Uterus (tissue), 2 donors: ENCODE measurements around the gene GTF3C5.
"Not testable (repeated sequence)": the region's sequence is repeated elsewhere in the genome, so short reads cannot be mapped to it uniquely, and the experiment has no call there.

Experiments used
- POLR2A ChIP-seq, 2 donors: fragments of 450-650 bp; IDR thresholded peaks; one replicate each; pipeline ENCODE4 v1.6.1; 2016; ENCODE audit warnings: antibody characterized with exemption in 2 of 2, mild to moderate bottlenecking in 1 of 2, moderate library complexity in 1 of 2
- TF ChIP-seq, protein P1 (sequence below), 4 experiments: fragments of 200-600 bp in 2 of 4; fragments of 450-650 bp in 2 of 4; sonication (generic) in 2 of 4; IDR thresholded peaks; one replicate each; pipeline ENCODE4 v1.5.1; 2016 to 2019; ENCODE audit warnings: antibody characterized with exemption in 4 of 4, mild to moderate bottlenecking in 2 of 4, moderate library complexity in 1 of 4

DNA sequence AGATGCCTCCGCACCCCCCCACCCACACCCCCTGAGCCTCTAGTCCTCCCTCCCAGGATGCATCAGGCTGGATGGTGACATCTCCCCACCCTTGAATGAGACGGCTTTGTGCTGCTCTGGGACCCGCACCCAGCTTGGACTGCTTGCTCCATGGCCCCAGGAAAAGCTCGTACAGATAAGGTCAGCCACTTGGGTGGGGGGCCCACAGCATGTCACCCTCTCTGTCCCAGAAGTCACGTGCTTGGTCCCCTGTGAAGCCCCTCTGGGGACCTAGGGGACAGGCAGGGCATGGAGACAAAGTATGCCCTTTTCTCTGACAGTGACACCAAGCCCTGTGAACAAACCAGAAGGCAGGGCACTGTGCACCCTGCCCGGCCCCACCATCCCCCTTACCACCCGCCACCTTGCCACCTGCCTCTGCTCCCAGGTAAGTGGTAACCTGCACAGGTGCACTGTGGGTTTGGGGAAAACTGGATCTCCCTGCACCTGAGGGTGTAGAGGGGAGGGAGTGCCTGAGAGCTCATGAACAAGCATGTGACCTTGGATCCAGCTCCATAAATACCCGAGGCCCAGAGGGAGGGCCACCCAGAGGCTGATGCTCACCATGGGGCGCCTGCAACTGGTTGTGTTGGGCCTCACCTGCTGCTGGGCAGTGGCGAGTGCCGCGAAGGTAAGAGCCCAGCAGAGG, 51.3 kb downstream of the GTF3C5 start:
- TF ChIP-seq, protein P1, sequence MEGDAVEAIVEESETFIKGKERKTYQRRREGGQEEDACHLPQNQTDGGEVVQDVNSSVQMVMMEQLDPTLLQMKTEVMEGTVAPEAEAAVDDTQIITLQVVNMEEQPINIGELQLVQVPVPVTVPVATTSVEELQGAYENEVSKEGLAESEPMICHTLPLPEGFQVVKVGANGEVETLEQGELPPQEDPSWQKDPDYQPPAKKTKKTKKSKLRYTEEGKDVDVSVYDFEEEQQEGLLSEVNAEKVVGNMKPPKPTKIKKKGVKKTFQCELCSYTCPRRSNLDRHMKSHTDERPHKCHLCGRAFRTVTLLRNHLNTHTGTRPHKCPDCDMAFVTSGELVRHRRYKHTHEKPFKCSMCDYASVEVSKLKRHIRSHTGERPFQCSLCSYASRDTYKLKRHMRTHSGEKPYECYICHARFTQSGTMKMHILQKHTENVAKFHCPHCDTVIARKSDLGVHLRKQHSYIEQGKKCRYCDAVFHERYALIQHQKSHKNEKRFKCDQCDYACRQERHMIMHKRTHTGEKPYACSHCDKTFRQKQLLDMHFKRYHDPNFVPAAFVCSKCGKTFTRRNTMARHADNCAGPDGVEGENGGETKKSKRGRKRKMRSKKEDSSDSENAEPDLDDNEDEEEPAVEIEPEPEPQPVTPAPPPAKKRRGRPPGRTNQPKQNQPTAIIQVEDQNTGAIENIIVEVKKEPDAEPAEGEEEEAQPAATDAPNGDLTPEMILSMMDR (IDR thresholded peaks at IDR 0.05): not testable (repeated sequence)
- not testable (repeated sequence) for TF ChIP-seq POLR2A (IDR thresholded peaks at IDR 0.05)
